ENCODE data around the gene MOK. TPM values are rescaled to one million over a fixed set of nuclear protein-coding genes. Genes with fewer than 3 reads are reported as not detected.

MOK gene
- total RNA-seq, 2 donors from 2014 or later = 3.0 to 5.9 TPM

DNA sequence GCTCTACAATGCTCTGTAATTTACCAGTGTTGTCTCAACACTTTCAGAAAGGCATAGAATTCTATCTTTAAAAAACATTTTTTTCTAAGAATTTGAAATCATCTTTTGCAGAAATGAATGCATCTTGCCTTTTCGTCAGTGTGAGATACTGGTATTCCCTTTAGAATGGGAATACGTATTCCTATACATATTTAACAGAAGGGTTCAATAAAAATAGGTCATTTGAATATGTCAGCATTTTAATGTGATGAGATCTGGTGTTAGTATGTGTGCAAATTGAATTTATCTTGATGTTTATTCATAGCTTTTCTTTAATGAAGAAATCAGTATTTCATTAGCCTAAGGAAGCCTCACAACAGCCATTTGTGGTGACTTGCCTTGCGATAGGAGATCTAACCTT is 121.1 kb downstream of the MOK start:
- no peaks in the 10 kb centered on the region for H3K36me3 Mint-ChIP-seq
- H3K27ac Mint-ChIP-seq = peak overlapping the region in 1 of 2 donors; percentile 47
- no peaks in the 10 kb centered on the region for H3K27me3 Mint-ChIP-seq
- peaks cover 48 to 51% of the 10 kb centered on the region in 2 donors for H3K4me1 Mint-ChIP-seq (ENCODE audit: low read depth in 2 of 2)
- no peak overlapping the region for H3K4me3 Mint-ChIP-seq
- no peaks in the 10 kb centered on the region for H3K9me3 Mint-ChIP-seq
- ATAC-seq (no peak), DNase-seq (ENCODE audit: low spot score) (no peak)

DNA sequence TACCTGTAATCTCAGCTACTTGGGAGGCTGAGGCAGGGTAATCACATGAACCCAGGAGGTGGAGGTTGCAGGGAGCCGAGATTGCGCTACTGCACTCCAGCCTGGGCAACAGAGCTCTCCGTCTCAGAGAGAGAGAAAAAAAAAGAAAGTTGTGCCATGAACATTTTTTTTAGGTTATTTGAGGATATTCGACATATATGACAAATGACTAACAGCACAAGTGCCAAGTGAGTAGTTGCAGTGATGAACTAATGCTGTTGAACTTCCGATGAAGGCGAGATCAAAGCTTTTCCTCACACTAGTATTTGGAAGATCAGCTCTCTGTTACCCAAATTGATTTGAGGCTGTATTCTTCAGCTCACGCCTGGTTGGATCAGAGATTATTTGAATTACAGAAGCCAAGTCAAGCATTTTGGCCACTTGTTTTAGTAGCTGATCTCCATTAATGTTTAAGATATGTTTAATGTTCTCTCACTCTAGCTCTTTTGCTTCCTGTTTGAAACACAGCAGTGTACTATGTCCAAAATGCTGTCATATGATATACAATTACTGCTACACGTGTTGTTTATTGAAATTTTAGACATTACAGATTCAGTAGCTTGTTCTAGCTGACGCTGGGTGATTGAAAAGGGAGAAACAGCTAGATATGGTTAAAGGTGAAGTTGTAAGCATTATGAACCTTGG is 121.9 kb downstream of the MOK start:
- ATAC-seq (no peak), DNase-seq (ENCODE audit: low spot score) (no peak)
- Mint-ChIP-seq H3K36me3 (no peaks in the 10 kb centered on the region), H3K27me3 (no peaks in the 10 kb centered on the region), H3K27ac (peak overlapping the region in 1 of 2 donors; percentile 47), H3K9me3 (no peaks in the 10 kb centered on the region), H3K4me1 (ENCODE audit: low read depth in 2 of 2) (peaks cover 48 to 58% of the 10 kb centered on the region in 2 donors), H3K4me3 (no peak overlapping the region)

GRCh38 chr14:102182190-102182589 is 122.8 kb downstream of the MOK start:
- no peak overlapping the region for H3K27ac Mint-ChIP-seq
- ATAC-seq = peak; percentile 76 to 82
- no peak for DNase-seq (ENCODE audit: low spot score)

DNA sequence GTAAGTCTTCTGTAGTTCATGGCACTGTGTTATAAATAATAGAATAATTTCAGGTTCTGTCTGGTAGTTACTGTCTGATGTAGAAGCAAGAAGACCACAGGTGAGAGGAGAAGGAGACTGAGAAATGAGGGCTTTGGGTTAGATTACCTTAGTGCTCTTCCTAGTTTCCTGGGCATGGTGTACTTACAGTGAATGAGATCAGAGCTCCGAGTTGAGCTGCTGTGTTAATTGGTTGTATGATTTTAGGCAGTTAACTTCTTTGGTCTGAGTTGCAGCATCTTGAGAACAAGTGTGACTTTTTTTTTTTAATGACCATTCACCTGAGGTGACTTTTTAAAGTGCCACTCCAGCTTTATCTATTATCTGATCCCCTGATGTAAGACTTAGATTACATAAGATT is 123.8 kb downstream of the MOK start:
- H3K36me3 Mint-ChIP-seq = no peaks in the 10 kb centered on the region
- H3K9me3 Mint-ChIP-seq = no peaks in the 10 kb centered on the region
- no peak for ATAC-seq
- no peak overlapping the region for H3K4me3 Mint-ChIP-seq
- no peak for DNase-seq (ENCODE audit: low spot score)
- H3K27ac Mint-ChIP-seq = peak overlapping the region in 1 of 2 donors; percentile 65
- H3K4me1 Mint-ChIP-seq (ENCODE audit: low read depth in 2 of 2) = peaks cover 48 to 63% of the 10 kb centered on the region in 2 donors
- no peaks in the 10 kb centered on the region for H3K27me3 Mint-ChIP-seq

More at GRCh38 chr14:102182190-102182589, 122.8 kb downstream of the MOK start:
- peaks cover 50 to 60% of the 10 kb centered on the region in 2 donors for H3K4me1 Mint-ChIP-seq (ENCODE audit: low read depth in 2 of 2)
- no peak overlapping the region for H3K4me3 Mint-ChIP-seq
- H3K27me3 Mint-ChIP-seq = no peaks in the 10 kb centered on the region
- no peaks in the 10 kb centered on the region for H3K36me3 Mint-ChIP-seq
- H3K9me3 Mint-ChIP-seq = no peaks in the 10 kb centered on the region

DNA sequence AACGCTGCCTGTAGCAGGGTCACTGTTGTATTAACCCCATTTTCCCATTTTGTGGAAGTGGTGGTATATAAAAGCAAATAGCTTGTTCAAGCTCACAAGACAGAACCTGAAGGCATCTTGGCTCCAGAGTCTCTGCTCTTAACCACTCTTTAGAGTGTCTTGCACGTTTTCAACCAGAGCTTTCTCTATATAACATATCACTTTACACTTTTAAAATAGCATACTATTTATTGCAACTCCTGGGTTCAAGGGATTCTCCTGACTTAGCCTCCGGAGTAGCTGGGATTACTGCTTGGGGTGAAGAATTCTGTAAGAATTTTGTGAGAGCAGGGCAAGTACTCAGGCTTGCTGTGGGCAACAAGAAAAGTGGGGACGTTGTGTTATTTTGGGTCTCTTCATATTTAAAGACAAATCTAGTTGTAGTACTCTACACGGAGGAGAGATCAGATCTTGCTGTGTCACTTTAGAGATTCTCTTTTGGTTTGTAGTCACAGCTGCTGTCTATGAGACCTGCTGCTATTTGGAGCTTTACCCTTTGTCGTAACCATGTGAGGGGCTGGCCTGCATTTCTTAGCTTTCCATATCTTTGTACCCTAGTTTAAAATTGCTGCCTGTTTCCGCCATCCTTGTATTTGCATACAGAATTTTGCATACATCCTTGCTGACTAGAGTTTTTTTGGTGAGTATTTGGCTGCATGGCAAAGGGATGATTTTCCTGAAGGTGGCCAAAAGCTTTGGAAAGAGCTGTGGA is 124.5 kb downstream of the MOK start:
- ATAC-seq (no peak), DNase-seq (ENCODE audit: low spot score) (no peak)
- Mint-ChIP-seq H3K4me1 (ENCODE audit: low read depth in 2 of 2) (peaks cover 49 to 63% of the 10 kb centered on the region in 2 donors), H3K27me3 (no peaks in the 10 kb centered on the region), H3K4me3 (no peak overlapping the region), H3K27ac (peak overlapping the region in 1 of 2 donors; percentile 65), H3K9me3 (no peaks in the 10 kb centered on the region), H3K36me3 (no peaks in the 10 kb centered on the region)

Other genes starting within 250 kb of the MOK start
- gene HSP90AA1, start 218.1 kb downstream of the MOK start, total RNA-seq = 100 to 1,000 TPM; 831 to 919 TPM
- 10 to 100 TPM; 44.9 to 59.3 TPM for gene WDR20, start 165.3 kb downstream of the MOK start, total RNA-seq
- 10 to 100 TPM; 10.5 to 23.8 TPM for gene ZNF839, start 14.6 kb upstream of the MOK start, total RNA-seq
- gene CINP, start 57.7 kb upstream of the MOK start, total RNA-seq = 10 to 100 TPM; 38.5 to 39.1 TPM
- gene TECPR2, start 57.8 kb upstream of the MOK start, total RNA-seq = 10 to 100 TPM; 12.2 to 17.2 TPM
- gene ANKRD9, start 204.6 kb upstream of the MOK start, total RNA-seq = 10 to 100 TPM in 1 of 2 donors, 1 to 10 TPM in 1; 7.9 to 12.7 TPM